Measurements from ENCODE around the gene NLRP3. TPM values are rescaled to one million over a fixed set of nuclear protein-coding genes. Genes with fewer than 3 reads are reported as not detected.

Gene NLRP3
- total and polyA plus RNA-seq, 9 of the 15 experiments (the other 6 are each of a cell fraction or from before 2014, with no cell fraction given): not detected

DNA sequence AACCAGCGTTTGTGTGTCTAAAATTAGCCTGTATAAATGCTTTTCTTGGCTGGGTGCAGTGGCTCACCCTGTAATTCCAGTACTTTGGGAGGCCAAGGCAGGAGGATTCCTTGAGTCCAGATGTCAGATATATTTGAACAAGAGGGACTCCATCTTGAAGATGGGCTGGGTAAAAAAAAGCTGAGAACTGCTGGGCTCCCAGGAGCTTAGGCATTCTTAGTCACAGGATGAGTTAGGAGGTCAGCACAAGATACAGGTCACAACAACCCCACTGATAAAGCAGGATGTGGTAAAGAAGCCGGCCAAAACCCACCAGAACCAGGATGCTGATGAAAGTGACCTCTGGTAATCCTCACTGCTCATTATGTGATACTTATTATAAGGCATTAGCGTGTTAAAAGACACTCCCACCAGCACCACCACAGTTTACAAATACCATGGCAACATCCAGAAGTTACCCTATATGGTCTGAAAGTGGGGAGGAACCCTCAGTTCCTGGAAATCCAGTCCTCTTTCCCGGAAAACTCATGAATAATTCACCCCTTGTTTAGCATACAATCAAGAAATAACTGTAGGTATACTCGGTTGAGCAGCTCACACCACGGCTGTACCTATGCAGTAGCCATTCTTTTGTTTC lies 48.1 kb upstream of the NLRP3 start (continued):
- no peak for TF ChIP-seq MEIS2 (IDR thresholded peaks at IDR 0.05; ENCODE audit: partially characterized antibody)
- no peak for TF ChIP-seq NR2C2 (CRISPR knock-in tag; IDR thresholded peaks at IDR 0.05)
- TF ChIP-seq NR2C2 (tag; IDR thresholded peaks at IDR 0.05): peak; percentile 94
- no peak for TF ChIP-seq ZNF436 (CRISPR knock-in tag; IDR thresholded peaks at IDR 0.05)
- TF ChIP-seq, protein P1, sequence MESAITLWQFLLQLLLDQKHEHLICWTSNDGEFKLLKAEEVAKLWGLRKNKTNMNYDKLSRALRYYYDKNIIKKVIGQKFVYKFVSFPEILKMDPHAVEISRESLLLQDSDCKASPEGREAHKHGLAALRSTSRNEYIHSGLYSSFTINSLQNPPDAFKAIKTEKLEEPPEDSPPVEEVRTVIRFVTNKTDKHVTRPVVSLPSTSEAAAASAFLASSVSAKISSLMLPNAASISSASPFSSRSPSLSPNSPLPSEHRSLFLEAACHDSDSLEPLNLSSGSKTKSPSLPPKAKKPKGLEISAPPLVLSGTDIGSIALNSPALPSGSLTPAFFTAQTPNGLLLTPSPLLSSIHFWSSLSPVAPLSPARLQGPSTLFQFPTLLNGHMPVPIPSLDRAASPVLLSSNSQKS (CRISPR knock-in tag; IDR thresholded peaks at IDR 0.05): peak; percentile 98
- TF ChIP-seq PML (IDR thresholded peaks at IDR 0.05; ENCODE audit: low read length): no peak
- TF ChIP-seq NFE2L1 (tag; IDR thresholded peaks at IDR 0.05; ENCODE audit: borderline replicate concordance, low read depth): no peak
- TF ChIP-seq MTA3 (IDR thresholded peaks at IDR 0.05; ENCODE audit: borderline replicate concordance): no peak
- peak; percentile 100 for TF ChIP-seq RREB1 (CRISPR knock-in tag; IDR thresholded peaks at IDR 0.05)
- no peak for TF ChIP-seq NFIC (IDR thresholded peaks at IDR 0.05)
- peak; percentile 99 for TF ChIP-seq ZKSCAN8 (CRISPR knock-in tag; IDR thresholded peaks at IDR 0.05)
- peak in 1 of 2 experiments; percentile 22; a peak in 1 of 4 replicates for TF ChIP-seq KDM1A (IDR thresholded peaks at IDR 0.05)
- TF ChIP-seq MNT (conservative IDR thresholded peaks at IDR 0.05): no peak
- TF ChIP-seq MYC (IDR thresholded peaks at IDR 0.05; ENCODE audit: low read depth, low read length): 0 out of 2 replicates have a peak, but pooled peaks have one; percentile 21
- TF ChIP-seq MYC (CRISPR knock-in tag; IDR thresholded peaks at IDR 0.05; ENCODE audit: borderline replicate concordance, low read depth): peak; percentile 96
- TF ChIP-seq YY1 (IDR thresholded peaks at IDR 0.05; ENCODE audit: borderline replicate concordance in 1 of 3, control insufficient read depth in 1 of 3, extremely low read depth in 1 of 3, insufficient read depth in 3 of 3, insufficient read length in 1 of 3, insufficient replicate concordance in 2 of 3, low read depth in 1 of 3, low read length in 2 of 3): peak in 1 of 3 experiments; percentile 60
- TF ChIP-seq, protein P2, sequence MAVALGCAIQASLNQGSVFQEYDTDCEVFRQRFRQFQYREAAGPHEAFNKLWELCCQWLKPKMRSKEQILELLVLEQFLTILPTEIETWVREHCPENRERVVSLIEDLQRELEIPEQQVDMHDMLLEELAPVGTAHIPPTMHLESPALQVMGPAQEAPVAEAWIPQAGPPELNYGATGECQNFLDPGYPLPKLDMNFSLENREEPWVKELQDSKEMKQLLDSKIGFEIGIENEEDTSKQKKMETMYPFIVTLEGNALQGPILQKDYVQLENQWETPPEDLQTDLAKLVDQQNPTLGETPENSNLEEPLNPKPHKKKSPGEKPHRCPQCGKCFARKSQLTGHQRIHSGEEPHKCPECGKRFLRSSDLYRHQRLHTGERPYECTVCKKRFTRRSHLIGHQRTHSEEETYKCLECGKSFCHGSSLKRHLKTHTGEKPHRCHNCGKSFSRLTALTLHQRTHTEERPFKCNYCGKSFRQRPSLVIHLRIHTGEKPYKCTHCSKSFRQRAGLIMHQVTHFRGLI (CRISPR knock-in tag; IDR thresholded peaks at IDR 0.05): peak; percentile 99
- TF ChIP-seq RFX5 (IDR thresholded peaks at IDR 0.05; ENCODE audit: low read depth, low read length): no peak

Data from K562 (cell line).